Keratinocyte (primary cell): Measurements from ENCODE around the gene CTDSPL. TPM values are rescaled to one million over a fixed set of nuclear protein-coding genes. Genes with fewer than 3 reads are reported as not detected.

Source experiments
- DNase-seq: peaks from one replicate; pipeline ENCODE4 v3.0.0-alpha.2; 2011; ENCODE audit warnings: low read depth, missing footprints, low spot score
- FAIRE-seq: peaks from 2 replicates; lab custom pipeline; 2011; peaks lifted over from hg19 to GRCh38; lab: Jason Lieb, UNC
- H2AFZ ChIP-seq: 2 replicates; pipeline ENCODE4 v1.6.0; 2012; ENCODE audit warnings: low read length, control low read depth, inconsistent platforms; ENCODE audit not compliant: control insufficient read depth
- H3K27ac ChIP-seq: 2 replicates; pipeline ENCODE4 v1.5.1; 2011; ENCODE audit warnings: low read length; ENCODE audit not compliant: control insufficient read depth, insufficient read depth
- H3K27me3 ChIP-seq: 3 replicates; pipeline ENCODE4 v1.6.0; 2011; ENCODE audit warnings: low read length; ENCODE audit not compliant: control insufficient read depth, insufficient read depth; ENCODE audit errors: extremely low read depth
- H3K36me3 ChIP-seq, 2 experiments: 2 replicates in 1 of 2; 3 replicates in 1 of 2; pipeline ENCODE4 v1.5.1; 2011; ENCODE audit warnings: low read length in 2 of 2, mild to moderate bottlenecking in 1 of 2; ENCODE audit not compliant: control insufficient read depth in 2 of 2, insufficient read depth in 2 of 2; ENCODE audit errors: extremely low read depth in 1 of 2
- H3K4me1 ChIP-seq: 3 replicates; pipeline ENCODE4 v1.5.1; 2011; ENCODE audit warnings: low read length; ENCODE audit not compliant: control insufficient read depth, insufficient read depth; ENCODE audit errors: extremely low read depth
- H3K4me2 ChIP-seq: 3 replicates; pipeline ENCODE4 v1.6.0; 2011; ENCODE audit warnings: low read depth, low read length; ENCODE audit not compliant: control insufficient read depth, insufficient read depth; ENCODE audit errors: extremely low read depth
- H3K4me3 ChIP-seq, 3 experiments: fragments of 200-600 bp in 1 of 3; sonication (generic) in 1 of 3; 2 replicates in 2 of 3; 3 replicates in 1 of 3; pipeline ENCODE4 v1.5.1; 2011 to 2016; ENCODE audit warnings: low read length in 3 of 3, mild to moderate bottlenecking in 3 of 3, control low read depth in 2 of 3, inconsistent platforms in 1 of 3, low read depth in 1 of 3, mixed read lengths in 1 of 3, mixed run types in 1 of 3, moderate library complexity in 1 of 3; ENCODE audit not compliant: control insufficient read depth in 2 of 3, insufficient read depth in 2 of 3; ENCODE audit errors: extremely low read depth in 1 of 3
- H3K79me2 ChIP-seq: 2 replicates; pipeline ENCODE4 v1.6.0; 2012; ENCODE audit warnings: low read length; ENCODE audit not compliant: control insufficient read depth, insufficient read depth
- H3K9ac ChIP-seq: 3 replicates; pipeline ENCODE4 v1.6.0; 2011; ENCODE audit warnings: low read length; ENCODE audit not compliant: control insufficient read depth, insufficient read depth; ENCODE audit errors: extremely low read depth
- H3K9me1 ChIP-seq: 3 replicates; pipeline ENCODE4 v1.6.0; 2011; ENCODE audit warnings: low read length; ENCODE audit not compliant: control insufficient read depth, insufficient read depth; ENCODE audit errors: extremely low read depth
- H3K9me3 ChIP-seq: 2 replicates; pipeline ENCODE4 v1.5.1; 2012; ENCODE audit warnings: low read depth, low read length; ENCODE audit not compliant: control insufficient read depth
- H4K20me1 ChIP-seq: 3 replicates; pipeline ENCODE4 v1.6.0; 2011; ENCODE audit warnings: low read length; ENCODE audit not compliant: control insufficient read depth, insufficient read depth; ENCODE audit errors: extremely low read depth
- CTCF ChIP-seq, 3 experiments: IDR thresholded peaks in 1 of 3; conservative IDR thresholded peaks in 1 of 3; optimal IDR thresholded peaks in 1 of 3; 2 replicates in 2 of 3; 3 replicates in 1 of 3; pipeline versions ENCODE3 to v1.5.1; 2011; ENCODE audit warnings: low read length in 3 of 3, mild to moderate bottlenecking in 3 of 3, moderate library complexity in 2 of 3, control low read depth in 1 of 3, inconsistent platforms in 1 of 3; ENCODE audit not compliant: insufficient read depth in 2 of 3; ENCODE audit errors: extremely low read depth in 1 of 3
- EZH2 ChIP-seq: IDR thresholded peaks from one replicate; pipeline ENCODE4 v1.6.1; 2012; ENCODE audit warnings: inconsistent platforms, mild to moderate bottlenecking, low read length, moderate library complexity
- dilution Hi-C: fragments of 300-500 bp; cut with MboI; formaldehyde crosslinking; loops from one replicate; pipeline ENCODE4 v1.7.0; 2020; ENCODE audit warnings: low sequenced_read_pairs; ENCODE audit not compliant: extremely low pct_ligation_motif_present
- polyA plus RNA-seq, 5 experiments: library from polyadenylated mRNA; depleted of rRNA in 3 of 5; stranded (reverse) in 3 of 5; stranded (forward) in 1 of 5; unstranded in 1 of 5; fragments of >200 nt; gene quantifications; 1 replicate in 1 of 5; 2 replicates in 3 of 5; 3 replicates in 1 of 5; pipeline versions ENCODE4 v1.2.1 to v1.2.3, GENCODE V29; 2011 to 2012; ENCODE audit warnings: missing spikeins in 2 of 5, low read depth in 1 of 5, low replicate concordance in 1 of 5

CTDSPL gene
- polyA plus RNA-seq, 1 donor (not counting 4 experiments of a cell fraction or from before 2014, with no cell fraction given): 83.2 TPM

DNA sequence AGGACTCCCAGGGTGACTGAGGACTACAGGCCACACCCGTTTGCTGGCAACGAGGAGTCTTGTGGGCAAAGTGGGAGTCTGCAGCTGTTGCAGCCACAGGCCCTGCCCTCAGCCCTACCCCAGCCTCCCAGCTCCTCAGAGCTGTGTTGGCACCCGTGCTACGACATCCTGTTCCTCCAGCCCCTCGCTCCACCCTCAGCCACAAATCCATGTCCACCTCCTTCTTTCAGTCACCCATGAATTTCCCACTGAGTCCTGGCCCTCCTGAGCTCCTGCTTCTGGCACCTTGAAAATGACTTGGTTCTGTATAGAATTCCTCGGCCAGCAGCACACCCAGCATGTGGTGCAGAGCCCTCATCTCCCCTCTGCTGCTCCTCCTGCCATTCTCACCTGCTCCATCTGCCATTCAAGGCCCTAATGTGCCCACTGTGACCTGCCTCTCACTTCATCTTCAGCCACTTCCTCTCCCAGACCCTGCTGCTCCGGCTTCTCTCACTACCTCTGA, 108.0 kb downstream of the CTDSPL start:
- H3K9ac ChIP-seq: no peak overlapping the region
- FAIRE-seq (no peak), DNase-seq (no peak)
- no peaks in the 10 kb centered on the region for H3K79me2 ChIP-seq
- no peak overlapping the region for H3K27ac ChIP-seq
- H3K36me3 ChIP-seq: peaks cover 33 to 46% of the 10 kb centered on the region in 2 experiments
- no peaks in the 10 kb centered on the region for H3K9me3 ChIP-seq
- no peak overlapping the region for H3K4me3 ChIP-seq
- dilution Hi-C loops: no loop called here
- H4K20me1 ChIP-seq: no peaks in the 10 kb centered on the region
- no peaks in the 10 kb centered on the region for H3K9me1 ChIP-seq
- no peak overlapping the region for H3K4me2 ChIP-seq
- TF ChIP-seq EZH2 (no peak), CTCF (optimal IDR thresholded peaks at IDR 0.05 in 1 of 3, IDR thresholded peaks at IDR 0.05 in 1 of 3, conservative IDR thresholded peaks at IDR 0.05 in 1 of 3; ENCODE audit: extremely low read depth in 1 of 3, insufficient read depth in 2 of 3, low read length in 3 of 3) (no peak)
- no peaks in the 10 kb centered on the region for H3K27me3 ChIP-seq
- no peaks in the 10 kb centered on the region for H3K4me1 ChIP-seq
- H2AFZ ChIP-seq: no peak overlapping the region

- Histone ChIP-seq H3K4me3 (no peak overlapping the region), H3K79me2 (no peaks in the 10 kb centered on the region), H3K27ac (no peak overlapping the region), H3K27me3 (no peaks in the 10 kb centered on the region), H3K4me1 (no peaks in the 10 kb centered on the region), H3K36me3 (peaks cover 34 to 44% of the 10 kb centered on the region in 2 experiments), H3K9me1 (no peaks in the 10 kb centered on the region), H3K9ac (no peak overlapping the region), H3K9me3 (no peaks in the 10 kb centered on the region), H3K4me2 (no peak overlapping the region), H2AFZ (no peak overlapping the region), H4K20me1 (no peaks in the 10 kb centered on the region)
- dilution Hi-C loops: no loop called here
- FAIRE-seq: no peak
- DNase-seq: no peak
- no peak for TF ChIP-seq EZH2
- TF ChIP-seq CTCF (optimal IDR thresholded peaks at IDR 0.05 in 1 of 3, IDR thresholded peaks at IDR 0.05 in 1 of 3, conservative IDR thresholded peaks at IDR 0.05 in 1 of 3; ENCODE audit: extremely low read depth in 1 of 3, insufficient read depth in 2 of 3, low read length in 3 of 3): no peak
These were observed 109.1 kb downstream of the CTDSPL start for GRCh38 chr3:37970802-37971201.
